Motor neuron (in vitro differentiated cells): ENCODE results near the gene TBL3. TPM values are rescaled to one million over a fixed set of nuclear protein-coding genes. Genes with fewer than 3 reads are reported as not detected.
"Not testable (repeated sequence)": the region's sequence is repeated elsewhere in the genome, so short reads cannot be mapped to it uniquely, and the experiment has no call there.

ENCODE experiments used
- ATAC-seq, 8 experiments: fragments of 200-7000 bp; cut with Tn5 transposase; replicated peaks in 6 of 8; 2 replicates each; pipeline ENCODE4 v1.8.0; 2021; ENCODE audit warnings: mild to moderate bottlenecking in 8 of 8, moderate library complexity in 8 of 8
- H3K27ac ChIP-seq, 2 donors: fragments of 250-450 bp; sonication (Bioruptor Pico); 2 replicates each; pipeline ENCODE4 v1.9.0; 2021; ENCODE audit warnings: antibody characterized with exemption in 2 of 2, mild to moderate bottlenecking in 2 of 2, moderate library complexity in 1 of 2
- H3K4me1 ChIP-seq, 2 donors: fragments of 250-450 bp; sonication (Bioruptor Pico); replicated peaks in 1 of 2; 2 replicates each; pipeline ENCODE4 v1.6.1; 2021; ENCODE audit warnings: antibody characterized with exemption in 2 of 2, mild to moderate bottlenecking in 2 of 2, moderate library complexity in 1 of 2
- H3K4me3 ChIP-seq, 5 donors: fragments of 250-450 bp; sonication (Bioruptor Pico); 2 replicates each; pipeline ENCODE4 v1.9.0; 2021; ENCODE audit warnings: antibody characterized with exemption in 5 of 5, mild to moderate bottlenecking in 5 of 5, moderate library complexity in 4 of 5
- WGBS, 10 experiments: fragments of 450-650 bp; shearing (Covaris generic); methylation state at CpG; one replicate each; pipeline ENCODE4 v1.0.0; 2022; 5-methylcytosine and 5-hydroxymethylcytosine counted together
- in situ Hi-C, 9 experiments: fragments of 400-800 bp; cut with MboI; loops; one replicate each; pipeline ENCODE4 v1.15.0; 2021; ENCODE audit warnings: low sequenced_read_pairs in 9 of 9, low pct_unique_long_range_greater_than_20kb in 2 of 9; ENCODE audit not compliant: unreplicated experiment in 9 of 9
- total RNA-seq, 8 experiments: library from RNA; unstranded; fragments of 300-600 nt; gene quantifications; 2 replicates each; pipeline versions ENCODE4 v1.2.3 to v1.2.4, GENCODE V29; 2022

The TBL3 gene
- total RNA-seq, 8 experiments from 2014 or later = 18.4 to 55.5 (median 31.7) TPM

DNA sequence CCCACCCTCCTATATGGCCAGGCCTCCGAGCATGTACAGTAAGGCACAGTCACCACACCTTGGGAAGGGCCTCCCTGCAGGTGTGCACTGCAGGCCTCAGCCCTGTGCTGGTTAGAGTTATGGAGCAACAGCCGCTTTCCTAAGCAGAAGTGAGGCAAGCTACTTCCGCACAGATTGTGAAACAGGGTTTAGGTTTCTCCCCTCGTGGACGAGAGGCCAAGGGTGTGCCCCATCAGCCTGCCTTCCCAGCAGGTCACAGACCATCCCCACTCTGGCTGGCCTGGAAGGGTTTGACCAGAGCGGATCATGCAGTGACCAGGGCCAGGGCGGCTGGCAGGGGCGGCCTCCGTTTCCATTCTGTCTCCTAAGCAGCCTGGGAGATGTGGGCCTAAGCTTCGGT lies 33.5 kb upstream of the TBL3 start:
- Histone ChIP-seq H3K4me1 (peaks cover 5 to 10% of the 10 kb centered on the region in 2 donors), H3K4me3 (no peak overlapping the region), H3K27ac (no peak overlapping the region)
- WGBS, 10 experiments = 97 to 100% (median 100%) methylated on average over 1 to 6 of the region's 10 CpGs; no CpG with 5 or more reads in 5 of the 10 experiments
- in situ Hi-C loops = no loop called here
- no peak for ATAC-seq

DNA sequence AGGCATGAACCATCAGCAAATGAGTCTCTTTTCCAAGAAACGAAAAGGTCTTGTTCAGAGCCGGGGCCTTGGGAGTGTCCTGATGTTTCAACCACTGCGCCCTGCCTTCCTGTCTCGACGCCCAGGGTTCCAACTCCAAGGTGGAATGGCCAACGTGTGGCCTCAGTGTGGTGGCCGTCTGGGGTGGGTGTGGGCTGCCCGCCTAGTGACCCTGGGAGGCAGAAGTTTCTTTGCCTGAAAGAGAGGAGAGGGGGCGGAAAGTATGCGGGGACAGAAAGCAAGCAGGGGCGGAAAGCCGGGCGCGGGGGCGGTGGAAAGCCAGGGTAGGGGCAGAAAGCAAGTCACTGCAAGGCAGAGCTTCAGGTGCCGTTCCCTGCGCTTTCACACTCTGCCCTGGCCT lies 32.9 kb upstream of the TBL3 start:
- 86 to 100% methylated on average over 1 to 5 of the region's 17 CpGs; no CpG with 5 or more reads in 8 of the 10 experiments for WGBS, 10 experiments
- Histone ChIP-seq H3K27ac (no peak overlapping the region), H3K4me1 (peaks cover 9 to 10% of the 10 kb centered on the region in 2 donors), H3K4me3 (no peak overlapping the region)
- in situ Hi-C loops = no loop called here
- no peak for ATAC-seq

DNA sequence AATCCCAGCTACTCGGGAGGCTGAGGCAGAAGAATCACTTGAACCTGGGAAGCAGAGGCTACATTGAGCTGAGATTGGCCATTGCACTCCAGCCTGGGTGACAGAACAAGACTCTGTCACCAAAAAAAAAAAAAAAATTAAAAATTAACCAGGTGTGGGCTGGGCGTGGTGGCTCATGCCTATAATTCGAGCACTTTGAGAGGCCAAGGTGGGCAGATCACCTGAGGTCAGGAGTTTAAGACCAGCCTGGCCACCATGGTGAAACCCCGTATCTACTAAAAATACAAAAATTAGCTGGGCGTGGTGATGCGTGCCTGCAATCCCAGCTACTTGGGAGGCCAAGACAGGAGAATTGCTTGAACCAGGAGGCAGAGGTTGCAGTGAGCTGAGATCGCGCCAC lies 32.0 kb upstream of the TBL3 start:
- H3K4me3 ChIP-seq, ATAC-seq, in situ Hi-C loops, H3K27ac ChIP-seq: not testable (repeated sequence)
- 88 to 100% (median 99%) methylated on average over 1 to 6 of the region's 8 CpGs; no CpG with 5 or more reads in 2 of the 10 experiments for WGBS, 10 experiments
- H3K4me1 ChIP-seq = peaks cover 10% of the 10 kb centered on the region in 2 donors

DNA sequence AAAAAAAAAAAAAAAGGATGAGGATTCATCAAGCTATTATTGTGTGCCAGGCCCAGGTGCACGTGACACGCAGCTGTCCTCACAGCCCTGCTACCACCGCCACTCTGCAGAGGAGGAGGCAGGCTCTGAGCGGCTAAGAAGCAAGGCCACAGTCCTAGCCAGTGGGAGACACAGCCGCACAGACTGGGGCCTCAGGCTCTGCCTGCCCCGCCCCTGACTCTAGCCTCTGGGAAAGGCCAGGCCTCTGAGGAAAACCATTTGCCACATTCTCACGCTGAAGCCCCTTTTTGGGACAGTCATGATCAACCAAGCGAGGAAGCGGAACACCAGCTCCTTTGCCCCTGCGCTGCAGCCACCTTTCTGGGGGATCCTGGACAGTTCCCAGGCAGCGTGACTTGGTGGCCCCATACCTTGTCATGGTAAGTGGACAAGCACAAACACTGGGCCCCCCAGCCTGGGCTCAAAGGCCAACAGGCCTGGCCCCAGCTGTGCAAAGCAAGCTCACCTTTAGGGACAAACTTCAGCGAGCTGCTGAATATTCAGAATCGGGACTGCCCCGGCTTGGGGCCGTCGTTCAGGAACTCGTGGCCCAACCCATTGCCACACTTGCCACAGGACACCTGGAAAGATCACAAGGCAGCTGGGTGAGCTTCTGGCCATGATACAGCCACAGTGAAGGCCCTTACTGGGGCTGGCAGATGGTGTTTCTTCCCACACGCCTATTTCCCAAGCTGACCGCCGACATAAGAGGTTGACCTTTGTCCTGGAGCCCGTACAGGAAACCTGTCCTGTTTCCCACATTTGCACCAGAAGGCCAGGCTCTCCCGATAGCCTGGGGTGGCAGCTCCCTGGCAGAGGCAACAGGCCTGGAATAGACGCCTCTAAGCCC lies 31.3 kb upstream of the TBL3 start:
- 67 to 100% (median 80%) methylated on average over 2 to 11 of the region's 23 CpGs; no CpG with 5 or more reads in 4 of the 10 experiments for WGBS, 10 experiments

DNA sequence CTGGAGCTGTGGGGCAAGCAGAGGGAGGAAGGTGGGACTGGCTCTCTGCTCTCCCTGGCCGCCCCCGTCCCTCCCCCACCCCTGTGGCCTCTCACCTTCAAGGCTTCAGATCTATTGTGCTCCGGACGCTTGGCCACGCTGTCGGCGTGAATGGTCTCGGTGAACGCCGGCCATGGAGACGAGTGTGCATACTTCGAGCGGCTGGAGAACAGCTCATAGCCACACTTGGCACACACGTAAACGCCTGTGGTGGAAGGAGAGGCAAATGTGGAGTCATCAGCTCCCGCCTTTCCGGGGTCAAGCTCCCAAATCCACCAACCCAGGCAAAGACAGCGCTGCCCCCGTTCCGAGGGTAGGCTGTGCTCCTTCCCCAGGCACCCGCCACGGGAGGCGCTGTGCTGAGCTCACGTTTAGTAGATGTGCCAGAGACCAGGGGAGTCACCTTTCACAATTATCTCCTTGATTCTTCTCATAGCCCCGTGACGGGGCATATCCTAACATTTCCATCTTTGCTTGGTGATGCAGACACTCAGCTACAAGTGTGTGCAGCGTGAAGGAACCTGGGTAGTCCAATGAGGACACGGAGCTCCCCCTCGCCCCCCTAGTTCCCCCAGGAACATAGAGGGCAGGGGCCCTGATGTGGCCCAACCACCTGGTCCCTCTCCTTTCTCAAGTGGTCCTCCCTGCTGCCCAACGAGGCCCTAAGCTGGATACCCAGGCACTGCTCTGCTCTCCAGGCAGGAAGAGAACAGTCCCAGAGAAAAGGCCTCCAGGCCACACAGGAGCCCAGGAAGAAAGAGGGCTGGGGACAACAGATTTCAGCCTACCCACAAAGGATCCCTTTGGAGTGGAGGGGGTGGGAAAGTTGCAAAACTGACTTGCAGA lies 30.4 kb upstream of the TBL3 start:
- WGBS, 10 experiments = 0 to 62% (median 60%) methylated on average over 1 to 8 of the region's 30 CpGs; no CpG with 5 or more reads in 7 of the 10 experiments
- Histone ChIP-seq H3K27ac (no peak overlapping the region), H3K4me1 (peaks cover 10% of the 10 kb centered on the region in 2 donors), H3K4me3 (peak overlapping the region in 2 of 5 donors; percentile 2 to 8)
- no peak for ATAC-seq
- in situ Hi-C loops = no loop called here

More for the DNA sequence above, 31.3 kb upstream of the TBL3 start:
- in situ Hi-C loops = no loop called here
- H3K4me1 ChIP-seq = peaks cover 10% of the 10 kb centered on the region in 2 donors
- no peak overlapping the region for H3K27ac ChIP-seq
- ATAC-seq = no peak
- no peak overlapping the region for H3K4me3 ChIP-seq

DNA sequence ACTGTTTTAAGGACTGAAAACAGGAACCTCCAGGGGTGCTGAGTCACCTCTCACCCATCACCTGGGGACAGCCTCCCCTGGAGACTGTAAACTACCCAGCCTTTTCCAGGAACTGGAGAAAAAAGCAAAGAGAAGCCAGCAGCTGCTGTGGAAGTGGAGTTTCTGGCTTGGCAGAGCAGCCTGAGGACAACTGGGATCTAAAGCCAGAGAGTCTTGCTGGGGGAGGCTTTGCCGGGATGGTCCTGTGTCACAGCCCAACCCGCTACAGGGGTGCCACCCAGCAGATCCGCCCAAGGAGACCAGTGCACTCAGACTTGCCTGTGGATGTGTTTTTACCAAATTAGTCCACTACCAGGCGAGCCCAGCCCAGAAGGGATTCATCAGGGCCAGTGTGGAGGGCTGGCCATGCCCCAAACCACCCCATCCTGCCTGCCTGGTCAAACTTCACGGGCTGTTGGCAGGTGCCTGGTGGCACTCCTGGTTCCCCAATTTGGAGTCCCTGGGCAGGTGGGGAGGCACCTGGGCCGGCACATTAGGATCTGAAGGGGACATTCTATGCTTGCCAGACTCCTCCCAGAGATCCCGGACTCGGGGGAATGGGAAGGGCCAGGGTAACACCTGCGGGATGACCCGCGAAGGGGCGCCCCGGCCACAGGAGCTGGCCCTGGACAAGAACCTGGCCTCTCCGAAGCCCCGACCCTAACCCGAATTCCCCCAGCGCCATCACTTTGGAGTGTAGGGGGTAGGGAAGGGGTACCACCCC lies 29.6 kb upstream of the TBL3 start:
- 0 to 80% (median 0%) methylated on average over 1 of the region's 17 CpGs; no CpG with 5 or more reads in 6 of the 10 experiments for WGBS, 10 experiments
- in situ Hi-C loops = no loop called here
- peaks cover 10% of the 10 kb centered on the region in 2 donors for H3K4me1 ChIP-seq
- peak in 2 of 8 experiments; percentile 18 to 28 for ATAC-seq
- no peak overlapping the region for H3K27ac ChIP-seq
- peak overlapping the region; percentile 56 to 91 (median 72) for H3K4me3 ChIP-seq

DNA sequence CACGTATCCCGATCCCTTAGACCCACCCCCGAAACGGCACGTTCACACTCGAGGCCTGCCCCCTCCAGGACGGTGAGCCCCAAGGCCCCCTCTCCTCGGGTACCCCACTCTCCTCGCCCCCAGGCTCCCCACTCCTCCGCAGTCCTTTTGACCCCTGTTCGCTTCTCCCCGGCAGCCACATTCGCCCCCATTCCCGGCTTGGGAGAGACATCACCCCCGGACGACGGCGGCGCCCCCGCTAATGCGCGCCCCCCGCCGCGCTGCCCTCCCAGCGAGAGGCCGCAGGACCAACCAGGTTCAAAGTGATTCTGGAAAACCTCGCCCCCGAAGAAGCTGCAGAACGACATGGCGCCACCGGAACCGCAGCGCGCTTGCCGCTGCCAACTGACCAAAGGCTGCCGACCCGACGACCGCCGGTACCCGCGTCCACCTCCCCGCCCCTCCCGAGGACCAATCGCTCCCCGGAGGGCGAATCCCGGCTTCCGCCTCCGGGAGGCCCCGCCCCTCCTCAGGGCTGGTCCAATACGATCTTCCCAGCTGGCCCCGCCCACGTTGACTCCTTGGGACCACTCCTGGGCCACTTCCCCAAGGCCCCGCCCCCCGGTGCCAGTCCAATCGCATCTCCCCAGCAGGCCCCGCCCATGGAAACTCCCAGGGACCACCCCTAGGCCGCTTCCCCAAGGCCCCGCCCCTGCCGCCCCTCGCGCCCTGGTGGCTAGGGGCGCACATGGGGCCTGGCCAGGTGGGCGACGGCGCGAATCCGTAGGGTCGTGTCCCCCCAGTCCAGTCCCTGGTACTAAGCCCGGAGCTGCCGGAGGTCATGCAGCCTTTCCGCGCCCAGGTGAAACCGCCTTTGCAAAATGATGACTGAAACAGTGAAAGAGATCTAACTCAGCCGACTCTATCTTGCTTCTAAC lies 28.8 kb upstream of the TBL3 start, which contains the start of gene MSRB1:
Gene MSRB1 (minus strand): TSS at position 390 of the 917 bp plus-strand sequence. CDS start 43 bp downstream, at position 347.
- peaks cover 10% of the 10 kb centered on the region in 2 donors for H3K4me1 ChIP-seq
- in situ Hi-C loops = no loop called here
- H3K4me3 ChIP-seq = peak within 1 kb of the TSS; percentile 56 to 91 (median 72)
- H3K27ac ChIP-seq = peak within 1 kb of the TSS in 1 of 2 donors; percentile 51
- 12 to 50% (median 20%) methylated on average over 1 to 10 of the region's 77 CpGs; no CpG with 5 or more reads in 4 of the 10 experiments for WGBS, 10 experiments
- ATAC-seq = peak; percentile 91 to 97 (median 94)

DNA sequence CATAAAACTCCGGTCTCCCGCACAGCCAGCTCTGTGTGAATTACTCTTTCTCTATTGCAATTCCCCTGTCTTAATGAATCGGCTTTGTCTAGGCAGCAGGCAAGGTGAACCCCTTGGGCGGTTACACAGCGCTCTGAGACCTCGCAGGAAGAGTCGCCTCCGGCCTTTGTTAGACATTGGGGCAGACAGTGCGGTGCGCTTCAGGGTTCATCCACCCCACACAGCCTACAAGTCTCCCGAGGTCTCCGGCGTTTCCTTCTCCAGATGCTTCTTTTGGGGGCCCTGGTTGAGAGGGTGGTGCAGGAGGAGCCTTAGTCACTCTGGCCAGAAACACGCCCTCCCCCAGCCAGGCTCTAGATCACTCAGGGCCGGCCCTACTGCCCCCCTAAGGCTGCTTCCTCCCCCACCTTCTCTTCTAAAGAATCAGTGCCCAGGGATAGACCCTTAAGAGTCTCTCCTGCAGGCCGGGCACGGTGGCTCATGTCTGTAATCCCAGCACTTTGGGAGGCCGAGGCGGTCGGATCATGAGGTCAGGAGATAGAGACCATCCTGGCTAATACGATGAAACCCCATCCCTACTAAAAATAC lies 27.1 kb upstream of the TBL3 start:
- no peak for ATAC-seq
- 89 to 100% (median 90%) methylated on average over 1 to 11 of the region's 21 CpGs; no CpG with 5 or more reads in 4 of the 10 experiments for WGBS, 10 experiments
- in situ Hi-C loops = no loop called here
- Histone ChIP-seq H3K4me3 (no peak overlapping the region), H3K27ac (no peak overlapping the region), H3K4me1 (peaks cover 10% of the 10 kb centered on the region in 2 donors)

DNA sequence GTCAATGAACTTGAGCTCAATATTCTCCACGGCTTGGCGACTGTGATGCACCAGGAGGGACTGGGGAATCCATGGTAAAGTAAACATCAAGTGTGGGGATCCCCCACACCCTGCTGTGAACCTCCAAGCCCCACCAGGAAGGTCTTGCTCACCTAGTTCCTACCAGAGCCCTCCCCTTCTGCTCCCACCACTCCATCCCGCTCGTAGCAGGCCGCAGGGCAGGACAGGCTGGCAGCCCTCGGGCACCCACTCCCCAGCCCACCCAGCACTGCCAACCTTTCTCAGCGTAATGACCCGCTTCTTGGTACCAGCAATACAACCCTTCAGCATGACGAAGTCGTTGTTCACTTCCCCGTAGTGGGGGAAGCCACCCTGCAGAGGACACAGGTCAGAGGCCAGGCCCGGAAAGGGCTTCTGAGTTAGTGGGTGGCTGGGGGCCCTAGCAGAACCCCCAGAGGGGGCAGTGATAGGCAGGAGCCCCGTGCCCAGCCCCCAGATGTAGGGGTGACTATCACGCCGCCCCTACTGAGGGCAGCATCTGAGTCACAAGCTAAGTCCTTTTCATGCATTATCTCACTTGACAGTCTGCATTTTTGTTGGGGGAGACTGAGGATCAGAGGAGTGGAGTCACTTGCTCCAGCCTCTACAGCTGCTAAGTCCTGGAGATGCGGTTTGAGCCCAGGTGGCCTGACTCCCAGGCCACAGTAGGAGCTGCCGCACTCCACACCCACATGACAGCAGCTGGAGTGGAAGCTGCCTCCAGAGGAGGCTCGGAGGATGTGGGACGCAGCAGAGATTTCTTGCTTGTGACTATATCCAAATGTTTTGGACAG lies 26.1 kb upstream of the TBL3 start:
- Histone ChIP-seq H3K4me1 (peaks cover 10% of the 10 kb centered on the region in 2 donors), H3K27ac (no peak overlapping the region), H3K4me3 (no peak overlapping the region)
- in situ Hi-C loops = no loop called here
- ATAC-seq = no peak
- 67 to 100% (median 93%) methylated on average over 1 to 9 of the region's 19 CpGs; no CpG with 5 or more reads in 7 of the 10 experiments for WGBS, 10 experiments

DNA sequence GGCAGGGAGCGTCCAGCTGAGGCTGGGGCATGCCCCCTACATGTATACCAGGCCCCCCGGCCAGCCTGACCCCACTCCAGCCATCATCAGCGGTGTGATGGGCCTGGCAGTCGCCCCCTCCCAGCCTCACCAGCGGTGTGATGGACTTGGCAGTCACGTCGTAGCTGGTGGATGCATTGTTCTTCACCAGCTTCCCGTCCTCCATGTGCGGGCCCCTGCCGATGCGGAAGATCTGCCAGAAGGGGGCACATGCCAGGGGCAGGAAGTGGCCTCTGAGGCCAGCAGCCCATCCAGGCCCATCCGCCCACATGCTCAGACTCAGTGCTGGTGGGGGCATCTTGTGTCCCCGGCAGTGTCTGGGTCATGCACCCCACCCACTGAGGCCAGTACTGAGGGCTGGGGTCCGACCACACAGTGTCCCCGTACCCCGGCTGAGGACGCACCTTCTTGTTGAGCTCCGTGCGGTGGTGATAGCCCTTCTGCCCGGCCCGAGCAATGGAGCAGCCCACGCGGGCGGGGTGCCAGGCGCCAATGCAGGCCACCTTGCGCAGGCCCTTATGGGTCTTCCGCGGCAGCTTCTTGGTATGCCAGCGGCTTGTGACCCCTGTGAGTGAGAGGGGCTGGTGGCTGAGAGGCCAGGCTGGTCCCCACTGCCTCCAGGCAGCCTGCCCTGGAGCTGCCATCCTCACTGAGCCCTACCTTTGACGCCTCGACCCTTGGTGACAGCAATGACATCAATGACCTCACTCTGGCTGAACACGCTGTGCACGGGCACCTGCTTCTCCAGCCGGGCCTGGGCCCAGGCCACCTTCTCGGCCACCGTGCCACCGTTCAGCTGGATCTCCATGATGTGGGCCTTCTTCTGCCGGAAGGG lies 25.1 kb upstream of the TBL3 start:
- WGBS, 10 experiments = 70 to 96% methylated on average over 2 to 5 of the region's 38 CpGs; no CpG with 5 or more reads in 8 of the 10 experiments
- Histone ChIP-seq H3K4me1 (peaks cover 7 to 10% of the 10 kb centered on the region in 2 donors), H3K4me3 (no peak overlapping the region), H3K27ac (no peak overlapping the region)
- ATAC-seq = no peak
- in situ Hi-C loops = no loop called here
